Measurements from ENCODE around the gene ANKDD1A. TPM values are rescaled to one million over a fixed set of nuclear protein-coding genes. Genes with fewer than 3 reads are reported as not detected.

ANKDD1A gene
- total and polyA plus RNA-seq, 7 experiments from 2014 or later = 0.20 to 9.3 (median 3.4) TPM

DNA sequence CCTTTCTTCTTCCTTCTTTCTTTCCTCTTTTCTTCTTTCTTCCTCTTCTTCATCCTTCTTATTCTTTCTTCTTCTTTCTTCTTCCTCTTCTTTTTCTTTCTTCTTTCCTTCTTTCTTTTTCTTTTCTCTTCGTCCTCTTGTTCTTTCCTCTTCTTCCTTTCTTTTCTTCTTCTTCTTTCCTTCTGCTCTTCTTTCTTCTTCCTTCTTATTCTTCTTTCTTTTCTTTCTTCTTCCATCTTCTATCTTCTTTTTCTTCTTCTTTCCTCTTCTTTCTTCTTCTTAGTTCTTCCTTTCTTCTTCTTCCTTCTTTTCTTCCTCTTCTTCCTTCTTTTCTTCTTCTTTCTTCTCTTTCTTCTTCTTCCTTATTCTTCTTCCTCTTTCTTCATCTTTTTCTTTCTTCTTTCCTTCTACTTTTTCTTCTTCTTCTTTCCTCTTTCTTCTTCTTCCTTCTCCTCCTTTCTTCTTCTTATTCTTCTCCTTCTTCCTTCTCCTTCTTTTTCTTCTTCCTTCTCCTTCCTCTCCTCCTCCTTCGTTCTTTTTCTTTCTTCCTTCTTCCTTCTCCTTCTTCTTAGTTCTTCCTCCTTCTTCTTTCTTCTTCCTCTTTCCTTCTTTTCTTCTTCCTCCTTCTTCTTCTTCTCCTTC, 40.2 kb downstream of the ANKDD1A start:
- H3K4me1 Mint-ChIP-seq = peaks cover 0 to 42% (median 38%) of the 10 kb centered on the region in 7 donors
- peaks cover 0 to 6% (median 0%) of the 10 kb centered on the region in 11 donors for H3K9me3 Mint-ChIP-seq
- H3K27me3 Mint-ChIP-seq = no peaks in the 10 kb centered on the region
- no peak overlapping the region for H3K27ac ChIP-seq (ENCODE audit: low read depth, low read length)
- no peak overlapping the region for H3K4me3 Mint-ChIP-seq
- H3K4me1 ChIP-seq (ENCODE audit: control insufficient read depth in 2 of 2, insufficient read depth in 2 of 2, low read length in 2 of 2) = no peaks in the 10 kb centered on the region
- ATAC-seq (no peak), DNase-seq (no peak)
- H3K27me3 ChIP-seq (ENCODE audit: control insufficient read depth in 2 of 2, insufficient read depth in 2 of 2, low read length in 2 of 2) = no peaks in the 10 kb centered on the region
- no peaks in the 10 kb centered on the region for H3K9me3 ChIP-seq (ENCODE audit: control insufficient read depth in 2 of 3, low read length in 3 of 3)
- intact Hi-C loops (cut with micrococcal nuclease) = no loop called here
- POLR2A ChIA-PET = no interaction called here
- H3K36me3 ChIP-seq (ENCODE audit: control insufficient read depth in 2 of 3, insufficient read depth in 3 of 3, low read length in 3 of 3) = peaks cover 0 to 15% (median 0%) of the 10 kb centered on the region in 3 experiments
- H3K4me3 ChIP-seq (ENCODE audit: low read length) = no peak overlapping the region
- peaks cover 0 to 14% (median 4%) of the 10 kb centered on the region in 5 donors for H3K36me3 Mint-ChIP-seq
- peak overlapping the region in 7 of 9 donors; percentile 51 to 78 (median 62) for H3K27ac Mint-ChIP-seq
- CTCF ChIA-PET = no interaction called here

DNA sequence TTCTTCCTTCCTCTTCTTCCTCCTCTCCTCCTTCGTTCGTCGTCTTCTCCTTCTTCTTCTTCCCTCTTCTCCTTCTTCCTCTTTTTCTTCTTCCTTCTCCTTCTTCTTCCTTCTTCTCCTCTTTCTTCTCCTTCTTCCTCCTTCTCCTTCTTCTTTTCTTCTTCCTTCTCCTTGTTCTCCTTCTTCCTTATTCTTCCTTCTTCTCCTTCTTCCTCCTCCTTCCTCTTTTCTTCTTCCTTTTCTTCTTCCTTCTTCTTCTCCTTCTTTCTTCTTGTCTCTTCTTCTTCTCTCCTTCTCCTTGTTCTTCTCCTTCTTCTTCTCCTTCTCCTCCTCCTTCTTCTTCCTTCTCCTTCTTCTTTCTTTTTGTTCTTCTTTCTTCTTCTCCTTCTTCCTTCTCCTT, 42.7 kb downstream of the ANKDD1A start:
- Mint-ChIP-seq H3K4me3 (no peak overlapping the region), H3K4me1 (peaks cover 0 to 42% (median 38%) of the 10 kb centered on the region in 7 donors), H3K27ac (peak overlapping the region in 8 of 9 donors; percentile 59 to 92 (median 78)), H3K27me3 (no peaks in the 10 kb centered on the region), H3K9me3 (peaks cover 0 to 6% (median 0%) of the 10 kb centered on the region in 11 donors), H3K36me3 (peaks cover 4 to 25% (median 11%) of the 10 kb centered on the region in 5 donors)
- DNase-seq (no peak), ATAC-seq (no peak)
- Histone ChIP-seq H3K27ac (ENCODE audit: low read depth, low read length) (no peak overlapping the region), H3K9me3 (ENCODE audit: control insufficient read depth in 2 of 3, low read length in 3 of 3) (no peaks in the 10 kb centered on the region), H3K4me1 (ENCODE audit: control insufficient read depth in 2 of 2, insufficient read depth in 2 of 2, low read length in 2 of 2) (no peaks in the 10 kb centered on the region), H3K4me3 (ENCODE audit: low read length) (no peak overlapping the region), H3K36me3 (ENCODE audit: control insufficient read depth in 2 of 3, insufficient read depth in 3 of 3, low read length in 3 of 3) (peaks cover 0 to 32% (median 3%) of the 10 kb centered on the region in 3 experiments), H3K27me3 (ENCODE audit: control insufficient read depth in 2 of 2, insufficient read depth in 2 of 2, low read length in 2 of 2) (no peaks in the 10 kb centered on the region)
- CTCF ChIA-PET = no interaction called here
- POLR2A ChIA-PET = no interaction called here
- intact Hi-C loops (cut with micrococcal nuclease) = no loop called here

- CTCF ChIA-PET = no interaction called here
- no peak overlapping the region for H3K4me3 ChIP-seq (ENCODE audit: low read length)
- no peak for ATAC-seq
- H3K9me3 ChIP-seq (ENCODE audit: control insufficient read depth in 2 of 3, low read length in 3 of 3) = no peaks in the 10 kb centered on the region
- intact Hi-C loops (cut with micrococcal nuclease) = no loop called here
- H3K27me3 Mint-ChIP-seq = no peaks in the 10 kb centered on the region
- no peaks in the 10 kb centered on the region for H3K4me1 ChIP-seq (ENCODE audit: control insufficient read depth in 2 of 2, insufficient read depth in 2 of 2, low read length in 2 of 2)
- H3K36me3 Mint-ChIP-seq = peaks cover 11 to 59% (median 30%) of the 10 kb centered on the region in 5 donors
- peaks cover 0 to 11% (median 9%) of the 10 kb centered on the region in 7 donors for H3K4me1 Mint-ChIP-seq
- peak overlapping the region in 2 of 9 donors; percentile 37 to 53 for H3K27ac Mint-ChIP-seq
- no peak for DNase-seq
- POLR2A ChIA-PET = no interaction called here
- peaks cover 0 to 3% (median 0%) of the 10 kb centered on the region in 11 donors for H3K9me3 Mint-ChIP-seq
- H3K27ac ChIP-seq (ENCODE audit: low read depth, low read length) = no peak overlapping the region
- H3K4me3 Mint-ChIP-seq = no peak overlapping the region
- H3K27me3 ChIP-seq (ENCODE audit: control insufficient read depth in 2 of 2, insufficient read depth in 2 of 2, low read length in 2 of 2) = no peaks in the 10 kb centered on the region
- H3K36me3 ChIP-seq (ENCODE audit: control insufficient read depth in 2 of 3, insufficient read depth in 3 of 3, low read length in 3 of 3) = peaks cover 3 to 76% (median 11%) of the 10 kb centered on the region in 3 experiments
Measured at GRCh38 chr15:64959128-64959527, 47.4 kb downstream of the ANKDD1A start.

DNA sequence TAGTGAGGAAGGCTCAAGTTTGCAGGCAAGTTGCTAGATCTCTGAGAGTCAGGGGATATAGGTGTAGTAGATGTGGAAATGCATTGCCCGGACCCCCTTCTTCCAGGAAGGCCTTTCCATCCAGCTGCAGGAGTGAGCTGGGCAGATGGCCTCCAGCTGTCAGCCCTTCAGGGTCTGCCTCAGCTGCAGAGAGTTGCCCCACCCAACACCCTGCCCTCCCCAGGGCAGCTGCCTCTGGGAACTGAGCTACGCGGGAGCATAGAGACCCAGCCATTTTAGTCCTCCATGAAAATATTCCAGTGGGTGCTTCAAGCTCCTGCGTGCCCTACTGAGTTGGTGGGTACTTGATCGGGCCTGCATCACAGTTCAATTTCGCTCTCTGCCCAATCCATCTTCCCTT, 48.5 kb downstream of the ANKDD1A start:
- H3K27ac Mint-ChIP-seq = peak overlapping the region in 1 of 9 donors; percentile 17
- no peak for DNase-seq
- intact Hi-C loops (cut with micrococcal nuclease) = no loop called here
- peaks cover 11 to 69% (median 33%) of the 10 kb centered on the region in 5 donors for H3K36me3 Mint-ChIP-seq
- Histone ChIP-seq H3K36me3 (ENCODE audit: control insufficient read depth in 2 of 3, insufficient read depth in 3 of 3, low read length in 3 of 3) (peaks cover 7 to 85% (median 11%) of the 10 kb centered on the region in 3 experiments), H3K9me3 (ENCODE audit: control insufficient read depth in 2 of 3, low read length in 3 of 3) (no peaks in the 10 kb centered on the region), H3K4me1 (ENCODE audit: control insufficient read depth in 2 of 2, insufficient read depth in 2 of 2, low read length in 2 of 2) (no peaks in the 10 kb centered on the region), H3K4me3 (ENCODE audit: low read length) (no peak overlapping the region), H3K27me3 (ENCODE audit: control insufficient read depth in 2 of 2, insufficient read depth in 2 of 2, low read length in 2 of 2) (no peaks in the 10 kb centered on the region), H3K27ac (ENCODE audit: low read depth, low read length) (no peak overlapping the region)
- H3K27me3 Mint-ChIP-seq = no peaks in the 10 kb centered on the region
- ChIA-PET CTCF (no interaction called here), POLR2A (no interaction called here)
- no peaks in the 10 kb centered on the region for H3K9me3 Mint-ChIP-seq
- ATAC-seq = no peak
- no peak overlapping the region for H3K4me3 Mint-ChIP-seq
- H3K4me1 Mint-ChIP-seq = peaks cover 0 to 1% (median 0%) of the 10 kb centered on the region in 7 donors

DNA sequence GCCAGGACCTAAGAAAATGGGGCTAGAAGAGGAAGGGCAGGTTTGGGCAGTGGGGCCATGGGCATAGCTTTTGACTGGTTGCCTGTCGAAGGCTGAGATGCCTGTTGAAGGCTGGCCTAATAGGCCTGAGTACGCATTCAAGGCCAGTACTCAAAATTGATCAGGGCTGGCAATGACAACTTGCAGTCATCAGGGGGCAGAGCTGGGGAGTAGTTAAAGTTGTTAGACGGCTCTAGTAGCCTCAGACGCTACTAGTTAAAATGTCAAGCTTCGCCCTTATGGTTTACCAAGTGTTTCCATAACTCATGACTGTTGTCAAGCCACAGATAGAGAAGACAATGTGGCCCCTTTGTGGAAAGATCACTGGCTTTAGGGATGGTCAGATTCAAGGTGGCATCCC, 49.3 kb downstream of the ANKDD1A start:
- ChIA-PET POLR2A (no interaction called here), CTCF (no interaction called here)
- no peaks in the 10 kb centered on the region for H3K9me3 Mint-ChIP-seq
- intact Hi-C loops (cut with micrococcal nuclease) = no loop called here
- H3K27me3 ChIP-seq (ENCODE audit: control insufficient read depth in 2 of 2, insufficient read depth in 2 of 2, low read length in 2 of 2) = no peaks in the 10 kb centered on the region
- H3K36me3 ChIP-seq (ENCODE audit: control insufficient read depth in 2 of 3, insufficient read depth in 3 of 3, low read length in 3 of 3) = peaks cover 10 to 82% (median 11%) of the 10 kb centered on the region in 3 experiments
- no peak overlapping the region for H3K4me3 Mint-ChIP-seq
- H3K27ac ChIP-seq (ENCODE audit: low read depth, low read length) = no peak overlapping the region
- peaks cover 0 to 1% (median 0%) of the 10 kb centered on the region in 7 donors for H3K4me1 Mint-ChIP-seq
- H3K27me3 Mint-ChIP-seq = no peaks in the 10 kb centered on the region
- peaks cover 11 to 68% (median 33%) of the 10 kb centered on the region in 5 donors for H3K36me3 Mint-ChIP-seq
- ATAC-seq (no peak), DNase-seq (no peak)
- H3K4me3 ChIP-seq (ENCODE audit: low read length) = no peak overlapping the region
- H3K9me3 ChIP-seq (ENCODE audit: control insufficient read depth in 2 of 3, low read length in 3 of 3) = no peaks in the 10 kb centered on the region
- no peak overlapping the region for H3K27ac Mint-ChIP-seq
- no peaks in the 10 kb centered on the region for H3K4me1 ChIP-seq (ENCODE audit: control insufficient read depth in 2 of 2, insufficient read depth in 2 of 2, low read length in 2 of 2)

DNA sequence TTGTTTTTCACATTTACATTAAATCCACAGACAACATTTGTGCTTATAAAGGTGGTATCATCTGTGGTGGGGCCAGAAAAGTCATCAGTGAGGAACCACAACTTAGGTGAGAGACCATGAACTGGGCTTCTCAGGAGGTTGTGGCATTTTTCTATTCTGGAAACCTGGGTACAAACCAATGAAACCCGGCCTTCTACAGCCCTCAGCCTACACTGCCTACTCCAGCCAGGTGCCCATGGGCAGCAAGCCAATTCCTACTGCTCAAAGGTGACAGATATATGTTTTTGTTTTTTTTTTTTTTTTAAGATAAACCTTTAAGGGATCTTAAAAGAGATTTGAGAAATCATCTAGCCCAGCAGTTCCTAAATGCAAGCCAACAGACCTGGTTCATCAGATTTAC, 57.7 kb downstream of the ANKDD1A start:
- Mint-ChIP-seq H3K27me3 (no peaks in the 10 kb centered on the region), H3K4me1 (no peaks in the 10 kb centered on the region), H3K4me3 (no peak overlapping the region), H3K27ac (no peak overlapping the region), H3K9me3 (no peaks in the 10 kb centered on the region), H3K36me3 (peaks cover 3 to 44% (median 24%) of the 10 kb centered on the region in 5 donors)
- Histone ChIP-seq H3K4me1 (ENCODE audit: control insufficient read depth in 2 of 2, insufficient read depth in 2 of 2, low read length in 2 of 2) (no peaks in the 10 kb centered on the region), H3K27me3 (ENCODE audit: control insufficient read depth in 2 of 2, insufficient read depth in 2 of 2, low read length in 2 of 2) (no peaks in the 10 kb centered on the region), H3K4me3 (ENCODE audit: low read length) (no peak overlapping the region), H3K9me3 (ENCODE audit: control insufficient read depth in 2 of 3, low read length in 3 of 3) (no peaks in the 10 kb centered on the region), H3K36me3 (ENCODE audit: control insufficient read depth in 2 of 3, insufficient read depth in 3 of 3, low read length in 3 of 3) (peaks cover 13 to 72% (median 17%) of the 10 kb centered on the region in 3 experiments), H3K27ac (ENCODE audit: low read depth, low read length) (no peak overlapping the region)
- ChIA-PET POLR2A (no interaction called here), CTCF (no interaction called here)
- ATAC-seq (no peak), DNase-seq (no peak)
- intact Hi-C loops (cut with micrococcal nuclease) = no loop called here

GRCh38 chr15:64970698-64971097, 59.0 kb downstream of the ANKDD1A start:
- no peaks in the 10 kb centered on the region for H3K27me3 ChIP-seq (ENCODE audit: control insufficient read depth in 2 of 2, insufficient read depth in 2 of 2, low read length in 2 of 2)
- H3K9me3 Mint-ChIP-seq = no peaks in the 10 kb centered on the region
- H3K4me3 ChIP-seq (ENCODE audit: low read length) = no peak overlapping the region
- no peak overlapping the region for H3K4me3 Mint-ChIP-seq
- ATAC-seq (no peak), DNase-seq (no peak)
- H3K36me3 Mint-ChIP-seq = peaks cover 3 to 38% (median 21%) of the 10 kb centered on the region in 5 donors
- no peak overlapping the region for H3K27ac ChIP-seq (ENCODE audit: low read depth, low read length)
- no peaks in the 10 kb centered on the region for H3K4me1 ChIP-seq (ENCODE audit: control insufficient read depth in 2 of 2, insufficient read depth in 2 of 2, low read length in 2 of 2)
- H3K36me3 ChIP-seq (ENCODE audit: control insufficient read depth in 2 of 3, insufficient read depth in 3 of 3, low read length in 3 of 3) = peaks cover 6 to 72% (median 21%) of the 10 kb centered on the region in 3 experiments
- H3K9me3 ChIP-seq (ENCODE audit: control insufficient read depth in 2 of 3, low read length in 3 of 3) = no peaks in the 10 kb centered on the region
- H3K4me1 Mint-ChIP-seq = peaks cover 0 to 4% (median 0%) of the 10 kb centered on the region in 7 donors
- POLR2A ChIA-PET = no interaction called here
- no peaks in the 10 kb centered on the region for H3K27me3 Mint-ChIP-seq
- intact Hi-C loops (cut with micrococcal nuclease) = loop anchor here in 1 of 2 donors (2.0 kb wide), 1 partner anchor 112 kb away; no protein-coding TSS in a partner anchor
- CTCF ChIA-PET = no interaction called here
- H3K27ac Mint-ChIP-seq = no peak overlapping the region
